HG03159 (cell line): ENCODE results near the gene TNIK.

Experiments
- ATAC-seq: cut with Tn5 transposase; IDR thresholded peaks from one replicate; pipeline ENCODE4 v1.9.1; 2021; ENCODE audit warnings: mild to moderate bottlenecking, moderate library complexity; ENCODE audit not compliant: unreplicated experiment

TNIK gene

GRCh38 chr3:171200750-171201088 lies 259.5 kb downstream of the TNIK start:
- ATAC-seq = no peak

- ATAC-seq = no peak
Observed at GRCh38 chr3:171200052-171200749, 260.0 kb downstream of the TNIK start.

GRCh38 chr3:171199473-171199829 lies 260.8 kb downstream of the TNIK start:
- ATAC-seq = no peak

GRCh38 chr3:171198781-171199472 lies 261.3 kb downstream of the TNIK start:
- no peak for ATAC-seq

DNA sequence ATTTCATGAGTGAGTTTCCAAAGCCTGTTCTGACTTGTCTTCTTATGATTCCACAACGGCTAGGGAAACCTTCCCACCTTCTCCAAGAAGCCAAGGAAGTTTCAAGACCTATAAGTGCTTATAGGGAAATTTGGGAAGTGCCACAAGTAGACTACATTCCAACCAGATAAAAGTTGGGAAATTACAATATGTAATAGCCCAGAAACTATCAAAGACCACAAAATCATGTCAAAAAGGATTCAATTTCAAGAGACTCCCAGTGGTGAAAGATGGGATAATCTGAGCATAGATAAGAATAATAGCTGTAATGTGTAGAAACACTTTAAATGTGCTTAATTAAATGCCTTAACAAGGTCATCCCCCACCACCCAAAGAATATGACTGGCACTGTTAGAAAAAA lies 264.5 kb downstream of the TNIK start:
- ATAC-seq = no peak

DNA sequence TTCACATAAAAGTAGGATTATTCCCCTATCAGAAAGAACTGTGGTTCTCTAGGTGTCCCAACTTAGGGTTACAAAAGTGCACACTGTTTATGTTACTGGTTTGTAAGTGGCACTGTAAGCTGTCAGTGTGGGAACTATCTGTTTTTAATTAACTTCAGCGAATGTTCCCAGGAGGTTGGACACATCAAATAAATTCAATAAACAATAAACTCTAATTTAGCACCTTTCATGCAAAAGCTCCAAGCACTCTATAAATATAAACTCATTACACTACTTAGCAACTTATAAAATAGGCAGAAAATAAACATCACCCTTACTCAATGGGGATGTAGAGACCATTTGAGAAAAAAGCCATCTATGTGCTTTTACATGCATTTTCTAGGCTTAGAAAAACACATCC lies 265.2 kb downstream of the TNIK start:
- no peak for ATAC-seq

DNA sequence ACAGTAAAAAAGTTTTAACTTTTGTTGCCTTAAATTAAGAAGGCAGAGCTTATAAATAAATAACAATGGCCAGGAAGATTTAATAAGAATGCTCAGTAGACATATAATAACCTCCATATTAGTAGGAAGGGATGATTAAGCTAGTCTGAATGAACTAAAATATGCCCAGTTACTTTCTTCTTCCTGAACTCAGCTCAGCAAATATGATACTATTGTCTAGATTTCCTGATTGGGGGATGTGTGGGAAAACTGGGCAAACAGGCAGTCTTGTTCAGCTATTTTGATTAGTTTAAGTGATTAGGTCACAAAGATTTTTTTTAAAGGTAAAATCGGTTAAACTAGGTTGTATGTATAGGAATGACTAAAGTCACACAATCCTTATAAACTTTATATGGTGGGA lies 266.5 kb downstream of the TNIK start:
- no peak for ATAC-seq

DNA sequence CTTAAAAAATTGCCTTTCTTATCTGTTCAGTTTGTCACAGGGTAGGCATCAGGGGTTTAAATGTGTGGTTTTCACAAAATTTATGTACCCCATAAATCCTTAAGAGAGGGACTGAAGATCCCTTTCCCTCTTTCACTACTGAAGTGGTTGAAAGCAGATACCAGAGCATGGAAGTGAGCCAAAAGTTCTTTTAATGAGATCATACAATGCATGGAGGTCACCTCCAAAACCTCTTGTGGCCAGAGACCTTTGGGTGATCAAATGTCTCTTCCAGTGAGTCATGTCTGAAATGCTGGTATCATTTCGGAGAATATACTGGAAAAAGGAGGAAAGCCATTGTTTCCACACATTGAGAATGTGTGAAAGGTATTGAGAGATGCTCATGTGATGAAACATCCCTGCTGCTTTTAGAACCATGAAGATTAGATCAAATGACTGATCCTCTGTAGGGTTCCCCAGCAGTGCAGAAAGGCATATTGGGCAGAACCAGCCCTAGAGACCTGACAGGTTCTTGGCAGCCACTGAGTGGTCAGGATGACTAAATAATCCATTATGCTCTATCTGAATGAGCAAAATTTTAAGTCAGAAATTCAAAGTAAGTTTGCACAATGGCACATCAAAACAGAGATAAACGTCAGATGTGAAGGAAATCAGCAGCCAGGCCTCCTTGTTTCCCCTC lies 267.9 kb downstream of the TNIK start:
- no peak for ATAC-seq

DNA sequence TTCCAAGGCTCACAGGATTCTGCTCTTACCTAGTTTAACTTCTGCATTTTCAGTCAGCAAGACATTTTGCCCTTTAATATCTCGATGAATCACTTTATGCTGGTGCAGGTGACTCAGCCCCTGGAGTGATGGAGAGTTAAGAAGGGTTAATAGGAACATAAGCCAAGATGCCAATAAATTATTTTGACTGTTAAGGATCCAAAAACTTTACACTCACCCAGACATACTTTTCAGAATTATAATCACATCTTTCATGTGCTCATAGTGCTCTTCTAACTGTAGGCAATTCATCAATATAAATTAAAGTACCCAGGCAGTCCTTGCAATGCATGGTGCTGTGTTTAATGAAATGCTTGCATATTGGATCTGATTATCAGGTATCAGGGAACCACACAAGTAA lies 269.5 kb downstream of the TNIK start:
- no peak for ATAC-seq

DNA sequence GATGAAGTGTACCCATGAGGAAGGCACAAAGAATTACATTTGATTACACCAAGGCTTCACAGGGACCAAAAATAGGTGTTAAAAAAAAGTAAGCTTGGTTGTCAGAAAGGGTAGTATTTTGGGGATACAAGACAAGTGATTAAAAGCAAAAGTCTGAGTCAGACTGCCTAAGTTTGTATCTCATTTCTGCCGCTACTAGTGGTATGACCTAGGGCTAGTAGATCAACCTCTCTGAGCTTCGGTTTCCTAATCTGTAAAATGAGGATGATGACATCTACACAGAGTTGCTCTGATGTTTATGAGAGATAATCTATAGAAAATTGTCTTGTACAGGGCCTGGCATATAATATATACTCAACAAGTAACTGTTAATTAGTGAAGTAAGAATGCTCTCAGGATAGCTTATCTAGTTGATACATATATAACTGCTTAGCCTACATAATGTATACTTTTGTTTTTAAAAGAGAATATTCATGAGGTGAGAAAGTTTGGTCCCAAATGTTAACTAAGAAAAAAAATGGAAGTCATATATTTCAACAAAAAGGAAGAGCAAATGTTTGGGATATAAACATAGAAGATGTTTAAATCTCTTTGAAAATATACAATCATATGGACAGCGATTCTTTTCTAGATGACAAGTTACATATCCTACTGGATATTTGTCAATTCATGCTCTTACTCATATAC lies 270.7 kb downstream of the TNIK start:
- no peak for ATAC-seq

- ATAC-seq = peak; percentile 46
Observed at GRCh38 chr3:171187706-171188290, 272.4 kb downstream of the TNIK start.

GRCh38 chr3:171186817-171187500 lies 273.2 kb downstream of the TNIK start:
- no peak for ATAC-seq

DNA sequence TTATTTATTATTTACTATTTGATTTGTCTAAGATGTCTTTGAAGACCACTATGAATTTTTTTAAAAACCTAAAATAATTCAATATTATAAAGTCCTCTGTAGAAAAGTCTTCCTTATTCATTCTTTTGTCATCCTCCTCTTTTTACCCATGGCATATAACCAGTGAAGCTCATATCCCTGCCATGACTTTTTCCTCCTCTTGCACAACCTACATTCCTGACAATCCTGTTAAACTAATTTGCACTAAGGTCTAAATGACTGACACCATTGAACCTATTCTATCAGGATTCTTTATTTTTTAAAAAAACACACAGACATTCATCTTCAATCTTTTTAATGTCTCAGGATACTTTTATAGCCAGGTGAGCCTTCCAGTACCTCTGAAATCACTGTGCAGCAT lies 273.8 kb downstream of the TNIK start:
- no peak for ATAC-seq

DNA sequence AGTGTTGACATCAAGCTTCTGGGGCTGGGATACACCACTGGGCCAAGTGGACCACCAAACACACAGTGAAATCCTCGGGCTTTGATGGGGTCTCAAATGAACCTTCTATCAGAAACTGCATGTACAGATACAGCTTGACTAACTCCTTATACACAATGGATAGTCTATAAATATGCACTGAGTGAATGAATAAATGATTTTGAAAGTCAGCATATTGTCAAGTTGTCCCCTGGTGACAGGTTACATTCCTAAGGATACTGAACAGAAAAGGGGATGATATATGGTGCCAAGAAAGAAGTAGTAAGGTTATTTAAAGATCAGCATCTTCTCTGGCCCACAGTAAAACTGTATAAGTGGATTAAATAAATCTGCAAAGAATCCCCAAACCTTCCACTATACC lies 274.2 kb downstream of the TNIK start:
- ATAC-seq = no peak

DNA sequence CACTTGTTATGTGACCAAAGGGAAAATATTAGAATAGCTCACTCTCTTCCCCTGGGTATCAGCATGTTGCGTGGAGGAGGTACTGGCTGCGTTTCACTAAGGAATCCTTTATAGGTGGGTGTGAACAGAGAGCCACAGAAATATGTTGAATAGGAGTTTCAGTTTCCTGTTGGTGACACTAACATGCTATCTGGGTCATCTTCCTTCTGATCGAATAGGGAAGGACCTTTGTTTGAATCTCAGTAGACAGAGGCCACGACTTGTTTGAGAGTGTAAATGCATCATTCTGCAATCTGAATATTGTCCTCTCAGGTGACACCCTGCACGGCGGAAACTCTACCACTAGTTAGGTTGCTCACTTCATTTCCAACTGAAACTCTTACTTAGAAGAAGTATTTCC lies 275.8 kb downstream of the TNIK start:
- peak; percentile 65 for ATAC-seq

- ATAC-seq = no peak
Observed at GRCh38 chr3:171183042-171183441, 277.2 kb downstream of the TNIK start.

- ATAC-seq = no peak
Observed at GRCh38 chr3:171181907-171182690, 278.1 kb downstream of the TNIK start.

DNA sequence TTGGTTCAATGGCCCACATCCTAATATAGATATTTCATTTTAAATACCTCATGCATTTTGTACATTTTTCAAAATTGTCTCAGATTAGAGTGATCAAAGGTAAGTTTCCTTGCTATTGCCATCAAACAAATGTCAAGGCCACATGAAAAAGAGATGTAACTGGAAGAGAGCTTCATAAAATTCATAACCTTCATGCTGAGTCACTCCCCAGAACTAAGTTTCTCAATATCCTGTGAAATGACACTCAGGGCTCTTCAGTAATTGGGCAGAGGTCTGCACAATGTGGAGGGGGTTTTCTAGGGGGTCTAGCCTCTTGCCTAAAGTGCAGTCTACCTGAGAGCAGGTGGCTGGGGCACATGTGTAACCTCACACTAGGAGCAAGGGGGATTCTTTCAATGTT lies 281.5 kb downstream of the TNIK start:
- ATAC-seq = no peak

- no peak for ATAC-seq
Observed at GRCh38 chr3:171177553-171177952, 282.7 kb downstream of the TNIK start.

DNA sequence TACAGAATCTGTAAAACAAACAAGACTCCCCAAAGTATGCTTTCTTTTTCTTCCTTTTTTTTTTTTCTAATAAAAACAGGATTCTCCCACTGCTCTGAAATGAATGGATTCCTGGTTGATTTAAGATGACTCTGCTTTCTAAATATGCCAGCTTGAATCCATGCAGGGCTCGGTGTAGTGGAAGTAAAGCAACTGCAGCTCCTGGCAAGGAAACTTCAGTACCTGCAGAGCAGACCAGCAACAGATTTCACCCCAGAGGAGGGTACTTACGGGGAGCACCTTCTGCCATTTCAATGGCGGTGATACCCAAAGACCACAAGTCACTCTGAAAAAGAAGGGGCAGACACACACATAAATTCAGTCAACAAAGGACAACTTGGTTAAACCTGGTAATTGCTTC lies 283.1 kb downstream of the TNIK start:
- no peak for ATAC-seq
